SK-N-SH (cell line): ENCODE measurements around the gene DCUN1D2. TPM values are rescaled to one million over a fixed set of nuclear protein-coding genes. Genes with fewer than 3 reads are reported as not detected.

ENCODE experiments used
- CTCF ChIA-PET: fragments of 300-600, 350-600 bp; formaldehyde crosslinking; extraction: SDS; loops from one replicate; lab custom pipeline; 2021; lab: Yijun Ruan, JAX
- POLR2A ChIA-PET: fragments of 350-600 bp; sonication (Branson Sonifier 250); formaldehyde crosslinking; extraction: SDS; loops from one replicate; lab custom pipeline; 2020; ENCODE audit warnings: antibody characterized with exemption, inconsistent platforms; lab: Yijun Ruan, JAX
- DNase-seq: peaks from one replicate; pipeline ENCODE4 v3.0.0; 2012
- H2AFZ ChIP-seq: fragments of 200-600 bp; sonication (generic); 2 replicates; pipeline ENCODE4 v1.8.1; 2016; ENCODE audit warnings: antibody characterized with exemption, mild to moderate bottlenecking, low read depth
- H3F3A ChIP-seq: fragments of 200-600 bp; sonication (generic); replicated peaks from 2 replicates; pipeline ENCODE3; 2016; ENCODE audit warnings: antibody characterized with exemption, mild to moderate bottlenecking; ENCODE audit not compliant: insufficient read depth
- H3K27ac ChIP-seq, 2 experiments: fragments of 200-500 bp in 1 of 2; fragments of 200-600 bp in 1 of 2; sonication (Bioruptor generic) in 1 of 2; sonication (generic), shearing (Covaris generic) in 1 of 2; 2 replicates each; pipeline versions ENCODE4 v1.5.1 to v1.6.1; 2014 to 2016; ENCODE audit warnings: low read depth in 2 of 2, inconsistent platforms in 1 of 2, low read length in 1 of 2, mild to moderate bottlenecking in 1 of 2, mixed read lengths in 1 of 2
- H3K27me3 ChIP-seq: fragments of 200-600 bp; sonication (generic), shearing (Covaris generic); 2 replicates; pipeline ENCODE4 v1.6.1; 2016; ENCODE audit warnings: mixed run types; ENCODE audit not compliant: insufficient read depth
- H3K36me3 ChIP-seq, 2 experiments: fragments of 200-500 bp in 1 of 2; fragments of 200-600 bp in 1 of 2; sonication (Bioruptor generic) in 1 of 2; sonication (generic) in 1 of 2; replicated peaks in 1 of 2; 2 replicates each; pipeline versions ENCODE3 to v1.5.1; 2014 to 2016; ENCODE audit warnings: low read length in 1 of 2, mild to moderate bottlenecking in 1 of 2; ENCODE audit not compliant: insufficient read depth in 2 of 2, control insufficient read depth in 1 of 2
- H3K4me1 ChIP-seq, 2 experiments: fragments of 200-500 bp in 1 of 2; fragments of 200-600 bp in 1 of 2; sonication (Bioruptor generic) in 1 of 2; sonication (generic), shearing (Covaris generic) in 1 of 2; 2 replicates each; pipeline versions ENCODE4 v1.5.1 to v1.6.1; 2014 to 2016; ENCODE audit warnings: low read depth in 1 of 2, low read length in 1 of 2, mixed run types in 1 of 2; ENCODE audit not compliant: insufficient read depth in 2 of 2, control insufficient read depth in 1 of 2
- H3K4me2 ChIP-seq: fragments of 200-600 bp; sonication (generic), shearing (Covaris generic); 2 replicates; pipeline ENCODE4 v1.6.1; 2017; ENCODE audit warnings: mixed run types
- H3K4me3 ChIP-seq, 2 experiments: fragments of 200-500 bp in 1 of 2; fragments of 200-600 bp in 1 of 2; sonication (Bioruptor generic) in 1 of 2; sonication (generic), shearing (Covaris generic) in 1 of 2; 2 replicates each; pipeline versions ENCODE4 v1.5.1 to v1.8.1; 2014 to 2016; ENCODE audit warnings: low read depth in 2 of 2, inconsistent platforms in 1 of 2, low read length in 1 of 2, mild to moderate bottlenecking in 1 of 2, mixed read lengths in 1 of 2, moderate library complexity in 1 of 2
- H3K79me2 ChIP-seq: fragments of 200-600 bp; sonication (generic); 2 replicates; pipeline ENCODE4 v1.8.1; 2017; ENCODE audit warnings: mild to moderate bottlenecking; ENCODE audit not compliant: insufficient read depth
- H3K9ac ChIP-seq: fragments of 200-600 bp; sonication (generic); 2 replicates; pipeline ENCODE4 v1.6.1; 2017; ENCODE audit warnings: mixed run types
- H3K9me2 ChIP-seq: fragments of 200-600 bp; sonication (generic); 2 replicates; pipeline ENCODE4 v1.6.1; 2017; ENCODE audit warnings: mixed run types
- H3K9me3 ChIP-seq: fragments of 200-600 bp; sonication (generic); 2 replicates; pipeline ENCODE4 v1.6.1; 2017; ENCODE audit warnings: mixed run types, mild to moderate bottlenecking, moderate library complexity
- H4K20me1 ChIP-seq: fragments of 200-600 bp; sonication (generic); 2 replicates; pipeline ENCODE4 v1.6.1; 2017; ENCODE audit warnings: mild to moderate bottlenecking, mixed run types; ENCODE audit not compliant: insufficient read depth
- CHD2 ChIP-seq: fragments of 150-350 bp; IDR thresholded peaks from 2 replicates; pipeline ENCODE4 v1.6.1; 2018; ENCODE audit warnings: low read length; ENCODE audit not compliant: partially characterized antibody
- CTCF ChIP-seq: fragments of 200-600 bp; sonication (generic); IDR thresholded peaks from 2 replicates; pipeline ENCODE4 v1.6.1; 2017; ENCODE audit warnings: antibody characterized with exemption, mild to moderate bottlenecking, moderate library complexity
- ELF1 ChIP-seq: IDR thresholded peaks from 2 replicates; pipeline ENCODE4 v1.4.0; 2012
- EP300 ChIP-seq, 2 experiments: IDR thresholded peaks; 2 replicates each; pipeline versions ENCODE4 v1.4.0 to v1.6.1; 2012; ENCODE audit warnings: borderline replicate concordance in 1 of 2, low read depth in 1 of 2, low read length in 1 of 2
- EZH2phosphoT487 ChIP-seq: fragments of 200-600 bp; sonication (generic); IDR thresholded peaks from 2 replicates; pipeline ENCODE4 v1.6.1; 2017; ENCODE audit warnings: low read depth, mixed run types, mild to moderate bottlenecking, antibody characterized with exemption, moderate library complexity, borderline replicate concordance
- FOSL2 ChIP-seq: IDR thresholded peaks from 2 replicates; pipeline ENCODE4 v1.4.0; 2012; ENCODE audit warnings: low read depth, mild to moderate bottlenecking, moderate library complexity, borderline replicate concordance
- FOXJ3 ChIP-seq: sonication (generic); formaldehyde crosslinking; IDR thresholded peaks from 2 replicates; pipeline ENCODE4 v1.5.1; 2020; ENCODE audit warnings: mild to moderate bottlenecking, missing genetic modification reagents
- FOXM1 ChIP-seq: IDR thresholded peaks from 2 replicates; pipeline ENCODE4 v1.4.0; 2012; ENCODE audit warnings: low read depth, mild to moderate bottlenecking
- IRF3 ChIP-seq: fragments of 150-350 bp; IDR thresholded peaks from 2 replicates; pipeline ENCODE4 v1.6.1; 2016; ENCODE audit warnings: mild to moderate bottlenecking, low read depth, low read length
- JUND ChIP-seq: IDR thresholded peaks from 2 replicates; pipeline ENCODE4 v1.4.0; 2012
- MAX ChIP-seq: IDR thresholded peaks from 2 replicates; pipeline ENCODE4 v1.4.0; 2012; ENCODE audit warnings: low read depth
- NFIC ChIP-seq: IDR thresholded peaks from 2 replicates; pipeline ENCODE4 v1.4.0; 2012; ENCODE audit warnings: borderline replicate concordance
- NRF1 ChIP-seq: IDR thresholded peaks from 2 replicates; pipeline ENCODE4 v1.6.1; 2012; ENCODE audit warnings: low read depth, mild to moderate bottlenecking, low read length
- POLR2AphosphoS5 ChIP-seq: IDR thresholded peaks from 2 replicates; pipeline ENCODE4 v1.6.1; 2012; ENCODE audit warnings: low read depth, low read length
- RCOR1 ChIP-seq: fragments of 150-350 bp; IDR thresholded peaks from 2 replicates; pipeline ENCODE4 v1.6.1; 2017; ENCODE audit warnings: antibody characterized with exemption, low read length
- REST ChIP-seq: IDR thresholded peaks from 2 replicates; pipeline ENCODE4 v1.6.1; 2012; ENCODE audit warnings: mild to moderate bottlenecking, low read depth, low read length, moderate library complexity
- SMC3 ChIP-seq: IDR thresholded peaks from 2 replicates; pipeline ENCODE4 v1.6.1; 2012; ENCODE audit warnings: low read depth, low read length, improper control_type of control experiment
- TAF1 ChIP-seq: IDR thresholded peaks from 2 replicates; pipeline ENCODE4 v1.6.1; 2012; ENCODE audit warnings: low read depth, mild to moderate bottlenecking, low read length, moderate library complexity, borderline replicate concordance
- TEAD4 ChIP-seq: IDR thresholded peaks from 2 replicates; pipeline ENCODE4 v1.4.0; 2012; ENCODE audit warnings: mild to moderate bottlenecking, borderline replicate concordance; ENCODE audit not compliant: insufficient read depth
- USF1 ChIP-seq: IDR thresholded peaks from 2 replicates; pipeline ENCODE4 v1.4.0; 2012; ENCODE audit warnings: low read depth, borderline replicate concordance
- YY1 ChIP-seq: IDR thresholded peaks from 2 replicates; pipeline ENCODE4 v1.4.0; 2012; ENCODE audit warnings: low read depth, mild to moderate bottlenecking
- WGBS: methylation state at CpG from one replicate; pipeline ENCODE4 v1.1.6; 2017; ENCODE audit warnings: low lambda C conversion rate; 5-methylcytosine and 5-hydroxymethylcytosine counted together
- polyA plus RNA-seq, 3 experiments: library from polyadenylated mRNA; depleted of rRNA; stranded (reverse); fragments of >200 nt; gene quantifications; 2 replicates each; pipeline ENCODE4 v1.2.3, GENCODE V29; 2012

Gene DCUN1D2
- polyA plus RNA-seq, 1 of the 3 experiments (the other 2 are of a cell fraction) = 11.0 TPM

- ChIA-PET CTCF (interaction anchor here (0.7 to 1.0 kb wide), 4 partner anchors 9 to 114 kb away, joined by 3 to 5 read pairs (median 4); no protein-coding TSS in a partner anchor), POLR2A (no interaction called here)
- H3K4me3 ChIP-seq = no peak overlapping the region
- H3K9me3 ChIP-seq = no peaks in the 10 kb centered on the region
- H3K4me1 ChIP-seq = peaks cover 0 to 6% of the 10 kb centered on the region in 2 experiments; a peak in 1 of 4 replicates
- no peak overlapping the region for H3K4me2 ChIP-seq
- peaks cover 11 to 15% of the 10 kb centered on the region in 2 experiments for H3K36me3 ChIP-seq
- H3K79me2 ChIP-seq = no peaks in the 10 kb centered on the region
- TF ChIP-seq EP300 (IDR thresholded peaks at IDR 0.05; ENCODE audit: borderline replicate concordance in 1 of 2, low read depth in 1 of 2, low read length in 1 of 2) = no peak
- TF ChIP-seq SMC3 = no peak
- TF ChIP-seq FOSL2 = no peak
- TF ChIP-seq YY1 = no peak
- TF ChIP-seq IRF3 = no peak
- no peak for TF ChIP-seq FOXJ3 (CRISPR knock-in tag)
- no peak for TF ChIP-seq JUND
- no peak for TF ChIP-seq RCOR1
- no peak for TF ChIP-seq EZH2phosphoT487
- TF ChIP-seq CHD2 = no peak
- TF ChIP-seq TEAD4 = no peak
- TF ChIP-seq NRF1 = no peak
- TF ChIP-seq MAX = no peak
- no peak for TF ChIP-seq TAF1
- 66% methylated on average over 4 of the region's 6 CpGs for WGBS
- no peaks in the 10 kb centered on the region for H3K9me2 ChIP-seq
- no peak overlapping the region for H3K27ac ChIP-seq
- H2AFZ ChIP-seq = no peak overlapping the region
- H3F3A ChIP-seq = no peaks in the 10 kb centered on the region
- H4K20me1 ChIP-seq = no peaks in the 10 kb centered on the region
- no peak overlapping the region for H3K9ac ChIP-seq
- H3K27me3 ChIP-seq = no peaks in the 10 kb centered on the region
- no peak for DNase-seq
Measured at GRCh38 chr13:113448545-113448884, 42.0 kb downstream of the DCUN1D2 start.

GRCh38 chr13:113447596-113447995 lies 42.9 kb downstream of the DCUN1D2 start:
- no peaks in the 10 kb centered on the region; a peak in 1 of 4 replicates for H3K4me1 ChIP-seq
- H3K27ac ChIP-seq = no peak overlapping the region
- H3K4me3 ChIP-seq = no peak overlapping the region
- no peak overlapping the region for H2AFZ ChIP-seq
- H3K9me2 ChIP-seq = no peaks in the 10 kb centered on the region
- H3K9me3 ChIP-seq = no peaks in the 10 kb centered on the region
- no peaks in the 10 kb centered on the region for H3K79me2 ChIP-seq
- 97% methylated on average over 5 of the region's 6 CpGs for WGBS
- ChIA-PET POLR2A (no interaction called here), CTCF (interaction anchor here (1.0 kb wide), 1 partner anchor 54 kb away, joined by 5 read pairs; no protein-coding TSS in a partner anchor)
- DNase-seq = no peak
- no peak overlapping the region for H3K4me2 ChIP-seq
- H3K27me3 ChIP-seq = no peaks in the 10 kb centered on the region
- peaks cover 6 to 11% of the 10 kb centered on the region in 2 experiments for H3K36me3 ChIP-seq
- H3F3A ChIP-seq = no peaks in the 10 kb centered on the region
- no peaks in the 10 kb centered on the region for H4K20me1 ChIP-seq
- H3K9ac ChIP-seq = no peak overlapping the region
- TF ChIP-seq FOXJ3 (CRISPR knock-in tag) (no peak), CTCF (no peak), FOXM1 (no peak), NFIC (no peak), FOSL2 (no peak), REST (no peak), EP300 (IDR thresholded peaks at IDR 0.05; ENCODE audit: borderline replicate concordance in 1 of 2, low read depth in 1 of 2, low read length in 1 of 2) (no peak), USF1 (no peak), ELF1 (no peak), POLR2AphosphoS5 (no peak)
